HepG2 (cell line): ENCODE data around the gene PGAP3. TPM values are rescaled to one million over a fixed set of nuclear protein-coding genes. Genes with fewer than 3 reads are reported as not detected.
A peak's percentile ranks its signal among the peaks of the same experiment; 100 is the strongest.

Experiments used
- ERF ChIP-seq: IDR thresholded peaks from 2 replicates; pipeline ENCODE4 v1.6.1; 2018; ENCODE audit warnings: missing biosample characterization, missing genetic modification reagents
- FOXJ3 ChIP-seq: sonication (generic); formaldehyde crosslinking; IDR thresholded peaks from 2 replicates; pipeline ENCODE4 v1.4.0; 2020; ENCODE audit warnings: missing genetic modification reagents, mild to moderate bottlenecking, borderline replicate concordance
- HNRNPLL ChIP-seq: fragments of 200-400 bp; formaldehyde crosslinking; IDR thresholded peaks from 2 replicates; pipeline ENCODE4 v1.6.1; 2017; ENCODE audit warnings: mild to moderate bottlenecking, low read depth, low read length; ENCODE audit not compliant: poor library complexity, severe bottlenecking
- HOXA5 ChIP-seq: sonication (generic); formaldehyde crosslinking; IDR thresholded peaks from 2 replicates; pipeline ENCODE4 v1.4.0; 2020; ENCODE audit warnings: missing genetic modification reagents
- MAF1 ChIP-seq: sonication (generic); formaldehyde crosslinking; IDR thresholded peaks from 2 replicates; pipeline ENCODE4 v1.5.0; 2020; ENCODE audit warnings: missing genetic modification reagents, borderline replicate concordance
- NFYB ChIP-seq: sonication (generic); formaldehyde crosslinking; IDR thresholded peaks from 2 replicates; pipeline ENCODE4 v1.4.0; 2020; ENCODE audit warnings: missing genetic modification reagents
- PITX1 ChIP-seq: sonication (generic); formaldehyde crosslinking; IDR thresholded peaks from 2 replicates; pipeline ENCODE4 v1.5.1; 2020; ENCODE audit warnings: mild to moderate bottlenecking, missing genetic modification reagents
- RBM39 ChIP-seq: fragments of 200-400 bp; formaldehyde crosslinking; IDR thresholded peaks from one replicate; pipeline ENCODE4 v1.6.1; 2018; ENCODE audit warnings: antibody characterized with exemption, mild to moderate bottlenecking, low read depth, low read length; ENCODE audit not compliant: poor library complexity, severe bottlenecking
- polyA plus RNA-seq, 8 experiments: library from polyadenylated mRNA; depleted of rRNA in 3 of 8; stranded (reverse) in 7 of 8; unstranded in 1 of 8; fragments of >200 nt; fragmentation: Illumina TruSeq in 4 of 8; extraction: Trizol in 4 of 8; gene quantifications; 2 replicates each; pipeline versions ENCODE4 v1.2.1 to v1.2.3, GENCODE V29; 2011 to 2016; ENCODE audit warnings: low read depth in 4 of 8, missing spikeins in 1 of 8, mixed read lengths in 1 of 8; ENCODE audit not compliant: insufficient read depth in 1 of 8
- total RNA-seq, 5 experiments: library from RNA; depleted of rRNA; stranded (reverse); fragments of >200 nt; fragmentation: Illumina TruSeq; extraction: Trizol; gene quantifications; 2 replicates each; pipeline ENCODE4 v1.2.3, GENCODE V29; 2016; ENCODE audit warnings: low read depth in 1 of 5
- TF ChIP-seq, protein P1 (sequence below): sonication (generic); formaldehyde crosslinking; conservative IDR thresholded peaks from 2 replicates; pipeline ENCODE4 v1.8.0; 2022; ENCODE audit warnings: mild to moderate bottlenecking, moderate library complexity, missing genetic modification reagents
- TF ChIP-seq, protein P2 (sequence below): sonication (generic); formaldehyde crosslinking; conservative IDR thresholded peaks from 2 replicates; pipeline ENCODE4 v1.8.0; 2022; ENCODE audit warnings: missing genetic modification reagents
- TF ChIP-seq, protein P3 (sequence below): sonication (generic); formaldehyde crosslinking; IDR thresholded peaks from 2 replicates; pipeline ENCODE4 v1.4.0; 2020; ENCODE audit warnings: missing genetic modification reagents, borderline replicate concordance
- TF ChIP-seq, protein P4 (sequence below): sonication (generic); formaldehyde crosslinking; IDR thresholded peaks from 2 replicates; pipeline ENCODE4 v1.8.1; 2022; ENCODE audit warnings: low read depth, mild to moderate bottlenecking, missing genetic modification reagents
- TF ChIP-seq, protein P5 (sequence below): conservative IDR thresholded peaks from 2 replicates; pipeline ENCODE4 v1.6.1; 2018; ENCODE audit warnings: missing genetic modification reagents

PGAP3 gene
- total and polyA plus RNA-seq, 2 of the 13 experiments (the other 11 are each of a cell fraction or from before 2014, with no cell fraction given), result 11.9 to 14.6 TPM

DNA sequence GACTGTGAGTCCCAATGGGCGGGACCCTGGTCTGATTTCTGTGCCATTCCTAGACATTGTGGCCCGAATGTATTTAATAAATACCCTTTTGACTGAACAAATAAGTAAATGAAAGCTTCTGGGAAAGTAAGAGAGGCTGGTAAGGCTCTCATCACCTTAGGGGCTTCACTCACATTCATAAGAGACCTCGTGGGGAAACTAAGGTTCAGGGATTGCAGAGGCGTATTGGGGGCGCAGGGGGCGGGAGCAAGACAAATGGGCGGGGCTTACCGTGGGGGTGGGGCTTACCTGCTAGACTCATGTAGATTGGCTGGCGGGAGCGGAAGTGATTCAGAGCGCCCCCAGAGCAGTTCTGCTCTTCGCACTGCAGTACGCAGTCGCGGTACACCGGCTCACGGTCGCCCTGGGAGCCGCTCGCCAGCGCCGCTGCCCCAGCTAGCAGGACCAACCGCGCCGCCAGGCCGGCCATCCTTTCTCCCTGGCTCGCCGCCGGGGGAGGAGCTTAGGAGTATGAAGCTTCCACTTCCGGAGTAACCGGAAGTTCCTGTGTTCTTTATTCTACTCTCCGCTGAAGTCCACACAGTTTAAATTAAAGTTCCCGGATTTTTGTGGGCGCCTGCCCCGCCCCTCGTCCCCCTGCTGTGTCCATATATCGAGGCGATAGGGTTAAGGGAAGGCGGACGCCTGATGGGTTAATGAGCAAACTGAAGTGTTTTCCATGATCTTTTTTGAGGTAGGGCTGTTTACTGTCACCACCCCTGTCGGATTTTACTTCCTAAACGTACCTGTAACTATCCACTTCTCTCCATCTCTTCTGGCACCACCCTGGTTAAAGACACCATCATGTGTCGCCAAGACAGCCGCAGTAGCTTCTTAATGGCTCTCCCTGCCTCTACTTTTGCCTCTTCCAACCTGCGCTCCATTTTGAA lies at the start of gene PGAP3 (continued):
- TF ChIP-seq, protein P1, sequence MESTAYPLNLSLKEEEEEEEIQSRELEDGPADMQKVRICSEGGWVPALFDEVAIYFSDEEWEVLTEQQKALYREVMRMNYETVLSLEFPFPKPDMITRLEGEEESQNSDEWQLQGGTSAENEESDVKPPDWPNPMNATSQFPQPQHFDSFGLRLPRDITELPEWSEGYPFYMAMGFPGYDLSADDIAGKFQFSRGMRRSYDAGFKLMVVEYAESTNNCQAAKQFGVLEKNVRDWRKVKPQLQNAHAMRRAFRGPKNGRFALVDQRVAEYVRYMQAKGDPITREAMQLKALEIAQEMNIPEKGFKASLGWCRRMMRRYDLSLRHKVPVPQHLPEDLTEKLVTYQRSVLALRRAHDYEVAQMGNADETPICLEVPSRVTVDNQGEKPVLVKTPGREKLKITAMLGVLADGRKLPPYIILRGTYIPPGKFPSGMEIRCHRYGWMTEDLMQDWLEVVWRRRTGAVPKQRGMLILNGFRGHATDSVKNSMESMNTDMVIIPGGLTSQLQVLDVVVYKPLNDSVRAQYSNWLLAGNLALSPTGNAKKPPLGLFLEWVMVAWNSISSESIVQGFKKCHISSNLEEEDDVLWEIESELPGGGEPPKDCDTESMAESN (CRISPR knock-in tag), result peak; percentile 36; the same call in 1 of the 2 replicates
- TF ChIP-seq, protein P2, sequence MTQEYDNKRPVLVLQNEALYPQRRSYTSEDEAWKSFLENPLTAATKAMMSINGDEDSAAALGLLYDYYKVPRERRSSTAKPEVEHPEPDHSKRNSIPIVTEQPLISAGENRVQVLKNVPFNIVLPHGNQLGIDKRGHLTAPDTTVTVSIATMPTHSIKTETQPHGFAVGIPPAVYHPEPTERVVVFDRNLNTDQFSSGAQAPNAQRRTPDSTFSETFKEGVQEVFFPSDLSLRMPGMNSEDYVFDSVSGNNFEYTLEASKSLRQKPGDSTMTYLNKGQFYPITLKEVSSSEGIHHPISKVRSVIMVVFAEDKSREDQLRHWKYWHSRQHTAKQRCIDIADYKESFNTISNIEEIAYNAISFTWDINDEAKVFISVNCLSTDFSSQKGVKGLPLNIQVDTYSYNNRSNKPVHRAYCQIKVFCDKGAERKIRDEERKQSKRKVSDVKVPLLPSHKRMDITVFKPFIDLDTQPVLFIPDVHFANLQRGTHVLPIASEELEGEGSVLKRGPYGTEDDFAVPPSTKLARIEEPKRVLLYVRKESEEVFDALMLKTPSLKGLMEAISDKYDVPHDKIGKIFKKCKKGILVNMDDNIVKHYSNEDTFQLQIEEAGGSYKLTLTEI (CRISPR knock-in tag), result no peak
- TF ChIP-seq, protein P3, sequence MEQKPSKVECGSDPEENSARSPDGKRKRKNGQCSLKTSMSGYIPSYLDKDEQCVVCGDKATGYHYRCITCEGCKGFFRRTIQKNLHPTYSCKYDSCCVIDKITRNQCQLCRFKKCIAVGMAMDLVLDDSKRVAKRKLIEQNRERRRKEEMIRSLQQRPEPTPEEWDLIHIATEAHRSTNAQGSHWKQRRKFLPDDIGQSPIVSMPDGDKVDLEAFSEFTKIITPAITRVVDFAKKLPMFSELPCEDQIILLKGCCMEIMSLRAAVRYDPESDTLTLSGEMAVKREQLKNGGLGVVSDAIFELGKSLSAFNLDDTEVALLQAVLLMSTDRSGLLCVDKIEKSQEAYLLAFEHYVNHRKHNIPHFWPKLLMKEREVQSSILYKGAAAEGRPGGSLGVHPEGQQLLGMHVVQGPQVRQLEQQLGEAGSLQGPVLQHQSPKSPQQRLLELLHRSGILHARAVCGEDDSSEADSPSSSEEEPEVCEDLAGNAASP, result peak; percentile 27
- TF ChIP-seq MAF1 (peak; percentile 82; the same call in 1 of the 2 replicates), NFYB (CRISPR knock-in tag) (peak; percentile 79), HOXA5 (peak; percentile 63; the same call in 1 of the 2 replicates), PITX1 (CRISPR knock-in tag) (peak; percentile 63; the same call in 1 of the 2 replicates), RBM39 (peak; percentile 88), ERF (CRISPR knock-in tag) (peak; percentile 88), FOXJ3 (CRISPR knock-in tag) (peak; percentile 62; the same call in 1 of the 2 replicates), HNRNPLL (peak; percentile 77)
- TF ChIP-seq, protein P4, sequence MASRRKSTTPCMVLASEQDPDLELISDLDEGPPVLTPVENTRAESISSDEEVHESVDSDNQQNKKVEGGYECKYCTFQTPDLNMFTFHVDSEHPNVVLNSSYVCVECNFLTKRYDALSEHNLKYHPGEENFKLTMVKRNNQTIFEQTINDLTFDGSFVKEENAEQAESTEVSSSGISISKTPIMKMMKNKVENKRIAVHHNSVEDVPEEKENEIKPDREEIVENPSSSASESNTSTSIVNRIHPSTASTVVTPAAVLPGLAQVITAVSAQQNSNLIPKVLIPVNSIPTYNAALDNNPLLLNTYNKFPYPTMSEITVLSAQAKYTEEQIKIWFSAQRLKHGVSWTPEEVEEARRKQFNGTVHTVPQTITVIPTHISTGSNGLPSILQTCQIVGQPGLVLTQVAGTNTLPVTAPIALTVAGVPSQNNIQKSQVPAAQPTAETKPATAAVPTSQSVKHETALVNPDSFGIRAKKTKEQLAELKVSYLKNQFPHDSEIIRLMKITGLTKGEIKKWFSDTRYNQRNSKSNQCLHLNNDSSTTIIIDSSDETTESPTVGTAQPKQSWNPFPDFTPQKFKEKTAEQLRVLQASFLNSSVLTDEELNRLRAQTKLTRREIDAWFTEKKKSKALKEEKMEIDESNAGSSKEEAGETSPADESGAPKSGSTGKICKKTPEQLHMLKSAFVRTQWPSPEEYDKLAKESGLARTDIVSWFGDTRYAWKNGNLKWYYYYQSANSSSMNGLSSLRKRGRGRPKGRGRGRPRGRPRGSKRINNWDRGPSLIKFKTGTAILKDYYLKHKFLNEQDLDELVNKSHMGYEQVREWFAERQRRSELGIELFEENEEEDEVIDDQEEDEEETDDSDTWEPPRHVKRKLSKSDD (CRISPR knock-in tag), result 0 out of 2 replicates have a peak, but pooled peaks have one; percentile 20
- TF ChIP-seq, protein P5, sequence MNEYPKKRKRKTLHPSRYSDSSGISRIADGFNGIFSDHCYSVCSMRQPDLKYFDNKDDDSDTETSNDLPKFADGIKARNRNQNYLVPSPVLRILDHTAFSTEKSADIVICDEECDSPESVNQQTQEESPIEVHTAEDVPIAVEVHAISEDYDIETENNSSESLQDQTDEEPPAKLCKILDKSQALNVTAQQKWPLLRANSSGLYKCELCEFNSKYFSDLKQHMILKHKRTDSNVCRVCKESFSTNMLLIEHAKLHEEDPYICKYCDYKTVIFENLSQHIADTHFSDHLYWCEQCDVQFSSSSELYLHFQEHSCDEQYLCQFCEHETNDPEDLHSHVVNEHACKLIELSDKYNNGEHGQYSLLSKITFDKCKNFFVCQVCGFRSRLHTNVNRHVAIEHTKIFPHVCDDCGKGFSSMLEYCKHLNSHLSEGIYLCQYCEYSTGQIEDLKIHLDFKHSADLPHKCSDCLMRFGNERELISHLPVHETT (CRISPR knock-in tag), result peak; percentile 98
